M059J (cell line): ENCODE results near the gene ZBTB34. TPM values are rescaled to one million over a fixed set of nuclear protein-coding genes. Genes with fewer than 3 reads are reported as not detected.
"Not testable (repeated sequence)": the region's sequence is repeated elsewhere in the genome, so short reads cannot be mapped to it uniquely, and the experiment has no call there.

Experiments used
- DNase-seq: peaks from one replicate; pipeline ENCODE4 v3.0.0-alpha.2; 2012; ENCODE audit warnings: low read depth
- total RNA-seq: library from RNA; depleted of rRNA; stranded (reverse); fragments of >200 nt; shearing (Covaris generic); gene quantifications from 2 replicates; pipeline ENCODE4 v1.2.3, GENCODE V29; 2014; rRNA removed

ZBTB34 gene
- 1.9 and 4.3 TPM in 2 replicates for total RNA-seq

DNA sequence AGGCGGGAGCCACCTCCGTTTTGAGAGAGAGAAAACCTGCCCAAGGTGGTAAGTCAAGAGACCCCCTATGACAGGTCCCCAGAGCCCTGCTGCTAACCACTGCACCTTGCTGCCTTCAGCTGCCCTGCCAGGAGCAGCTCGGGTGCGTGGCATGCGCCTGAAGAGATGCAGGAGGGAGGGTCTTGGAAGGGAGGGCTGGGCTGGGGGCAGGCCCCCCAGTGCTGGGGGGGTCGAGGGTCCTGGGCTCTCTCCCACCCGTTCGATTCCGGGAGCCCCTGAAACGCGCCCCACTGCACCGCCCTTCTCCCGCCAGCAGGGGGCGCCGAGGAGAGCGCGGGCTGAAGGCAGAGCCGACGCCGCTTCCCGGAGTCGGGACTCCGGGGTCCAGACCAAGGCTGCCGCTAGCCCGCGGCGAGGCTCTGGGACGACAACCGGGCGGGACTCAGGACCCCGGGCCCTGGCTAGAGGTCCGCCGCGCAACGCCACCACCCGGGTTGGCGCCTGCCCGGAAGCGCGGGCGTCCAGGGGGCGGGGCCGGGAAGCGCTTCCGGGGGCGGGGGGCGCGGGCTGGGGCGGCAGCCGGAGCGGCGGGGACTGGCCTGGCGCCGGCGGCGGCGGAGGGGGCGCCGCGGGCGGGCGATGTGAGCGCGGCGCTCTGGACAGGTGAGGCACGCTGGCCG, at the start of gene ZBTB34:
Gene ZBTB34 (plus strand): TSS at position 563 of the 680 bp plus-strand sequence. CDS start 18,761 bp downstream, outside the sequence.
- DNase-seq = peak; percentile 48

DNA sequence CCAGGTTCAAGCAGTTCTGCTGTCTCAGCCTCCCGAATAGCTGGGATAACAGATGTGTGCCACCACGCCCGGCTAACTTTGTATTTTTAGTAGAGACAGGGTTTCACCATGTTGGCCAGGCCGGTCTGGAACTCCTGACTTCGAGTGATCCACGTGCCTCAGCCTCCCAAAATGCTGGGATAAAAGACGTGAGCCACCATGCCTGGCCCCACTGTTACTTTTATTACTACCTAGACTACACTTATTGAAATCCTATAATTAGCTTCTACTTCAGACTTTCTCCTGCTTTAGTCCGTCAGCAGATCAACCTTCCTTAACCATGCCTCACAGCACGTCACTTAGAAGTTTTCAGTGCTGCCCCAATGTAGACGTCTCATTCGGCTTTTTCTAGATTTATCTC, 47.4 kb upstream of the ZBTB34 start:
- no peak for DNase-seq

- DNase-seq = no peak
Measured at GRCh38 chr9:126814091-126814490, 46.3 kb upstream of the ZBTB34 start.

- DNase-seq = not testable (repeated sequence)
Measured at GRCh38 chr9:126817615-126818014, 42.8 kb upstream of the ZBTB34 start.

DNA sequence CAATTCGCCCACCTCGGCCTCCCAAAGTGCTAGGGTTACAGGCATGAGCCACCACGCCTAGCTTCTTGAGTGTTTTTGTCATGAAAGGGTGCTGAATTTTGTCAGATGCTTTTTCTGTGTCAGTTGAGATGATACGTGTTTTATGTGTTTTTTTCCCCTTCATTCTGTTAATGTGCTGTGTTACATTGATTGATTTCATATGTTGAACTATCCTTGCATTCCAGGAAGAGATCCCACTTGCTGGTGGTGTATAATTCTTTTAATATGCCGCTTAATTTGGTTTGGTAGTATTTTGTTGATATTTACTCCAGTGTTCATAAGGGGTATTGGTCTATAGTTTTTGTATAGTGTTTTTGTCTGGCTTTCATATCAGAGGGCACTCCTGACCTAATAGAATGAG, 42.0 kb upstream of the ZBTB34 start:
- no peak for DNase-seq

- DNase-seq = no peak
Measured at GRCh38 chr9:126819482-126819881, 41.0 kb upstream of the ZBTB34 start.

DNA sequence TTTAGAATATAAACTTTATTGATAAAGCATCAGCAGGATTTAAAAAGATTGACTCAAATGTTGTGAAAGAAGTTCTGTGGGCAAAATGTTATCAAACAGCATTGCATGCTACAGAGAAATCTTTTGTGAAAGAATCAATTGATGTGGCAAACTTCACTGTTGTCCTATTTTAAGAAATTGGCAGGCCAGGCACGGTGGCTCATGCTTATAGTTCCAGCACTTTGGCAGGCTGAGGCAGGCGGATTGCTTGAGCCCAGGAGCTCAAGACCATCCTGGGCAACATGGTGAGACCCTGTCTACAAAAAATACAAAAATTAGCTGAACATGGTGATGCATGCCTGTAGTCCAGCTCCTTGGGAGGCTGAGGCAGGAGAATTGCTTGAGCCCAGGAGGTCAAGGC, 38.2 kb upstream of the ZBTB34 start:
- DNase-seq = no peak

- no peak for DNase-seq
Measured at GRCh38 chr9:126822873-126823272, 37.6 kb upstream of the ZBTB34 start.

DNA sequence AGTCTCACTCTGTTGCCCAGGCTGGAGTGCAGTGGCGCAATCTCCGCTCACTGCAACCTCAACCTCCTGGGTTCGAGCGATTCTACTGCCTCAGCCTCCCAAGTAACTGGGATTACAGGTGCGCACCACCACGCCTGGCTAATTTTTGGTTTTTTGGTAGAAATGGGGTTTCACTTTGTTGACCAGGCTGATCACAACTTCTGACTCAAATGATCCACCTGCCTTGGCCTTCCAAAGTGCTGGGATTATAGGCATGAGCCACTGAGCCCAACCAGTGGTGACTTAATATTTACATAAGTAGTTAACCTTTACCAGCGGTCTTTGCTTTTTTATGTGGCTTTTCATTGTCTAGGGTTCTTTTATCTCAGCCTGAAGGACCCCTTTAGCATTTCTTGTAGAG, 36.4 kb upstream of the ZBTB34 start:
- not testable (repeated sequence) for DNase-seq

GRCh38 chr9:126827227-126827626, 33.2 kb upstream of the ZBTB34 start:
- no peak for DNase-seq

DNA sequence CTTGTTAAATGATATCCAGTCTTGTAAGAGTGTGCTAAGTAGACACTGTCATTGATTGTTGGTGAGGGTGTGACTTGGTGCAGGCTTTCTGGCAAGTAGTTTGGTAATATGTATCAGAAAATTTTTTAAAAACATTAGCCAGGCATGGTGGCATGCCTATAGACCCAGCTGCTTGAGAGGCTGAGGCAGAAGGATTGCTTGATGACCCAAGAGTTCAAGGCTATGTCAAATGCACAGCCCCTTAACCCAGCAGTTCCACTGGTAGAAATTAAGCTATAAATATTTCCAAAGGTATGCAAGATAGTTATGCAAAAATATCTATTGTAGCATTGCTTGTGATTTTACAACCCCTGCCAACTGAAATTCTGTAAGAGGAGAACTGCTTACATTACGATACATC, 31.4 kb upstream of the ZBTB34 start:
- DNase-seq = no peak

DNA sequence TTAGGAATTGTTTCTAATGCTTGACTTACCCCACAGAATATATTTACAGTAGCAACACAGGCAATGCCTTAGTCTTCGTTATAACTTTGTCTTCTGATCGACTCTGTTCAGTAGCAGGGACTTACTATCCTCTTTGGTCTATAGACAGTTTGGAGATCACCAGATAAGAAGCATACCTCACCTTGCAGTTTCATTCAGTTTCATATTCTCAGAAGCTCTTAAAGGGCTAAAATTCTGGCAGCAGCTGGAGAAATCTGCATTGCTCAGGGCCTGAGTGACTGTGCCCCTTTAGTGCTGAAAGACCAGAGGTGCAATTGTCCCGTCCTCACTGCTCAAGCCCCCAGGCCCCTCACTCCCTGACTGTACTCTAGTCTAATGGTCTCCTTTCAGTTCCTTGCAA, 29.6 kb upstream of the ZBTB34 start:
- no peak for DNase-seq

DNA sequence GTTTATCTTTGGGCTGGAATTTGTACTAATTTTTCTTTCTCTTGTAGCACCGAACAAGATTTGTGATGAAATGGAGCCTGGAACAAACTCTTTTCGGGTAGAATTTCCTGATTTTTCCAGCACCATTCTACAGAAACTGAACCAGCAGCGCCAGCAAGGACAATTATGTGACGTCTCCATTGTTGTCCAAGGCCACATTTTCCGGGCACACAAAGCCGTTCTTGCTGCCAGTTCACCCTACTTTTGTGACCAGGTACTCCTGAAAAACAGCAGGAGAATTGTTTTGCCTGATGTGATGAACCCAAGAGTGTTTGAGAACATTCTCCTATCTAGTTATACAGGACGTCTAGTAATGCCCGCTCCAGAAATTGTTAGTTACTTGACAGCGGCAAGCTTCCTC, 28.0 kb upstream of the ZBTB34 start:
- DNase-seq = no peak

DNA sequence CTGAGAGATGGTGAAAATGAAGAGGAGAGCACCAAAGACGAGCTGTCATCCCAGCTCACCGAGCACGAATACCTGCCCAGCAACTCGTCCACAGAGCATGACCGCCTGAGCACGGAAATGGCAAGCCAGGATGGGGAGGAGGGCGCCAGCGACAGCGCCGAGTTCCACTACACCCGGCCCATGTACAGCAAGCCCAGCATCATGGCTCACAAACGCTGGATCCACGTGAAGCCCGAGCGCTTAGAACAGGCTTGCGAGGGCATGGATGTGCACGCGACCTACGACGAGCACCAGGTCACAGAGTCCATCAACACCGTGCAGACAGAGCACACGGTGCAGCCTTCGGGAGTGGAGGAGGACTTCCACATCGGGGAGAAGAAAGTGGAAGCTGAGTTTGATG, 27.4 kb upstream of the ZBTB34 start:
- DNase-seq = no peak

DNA sequence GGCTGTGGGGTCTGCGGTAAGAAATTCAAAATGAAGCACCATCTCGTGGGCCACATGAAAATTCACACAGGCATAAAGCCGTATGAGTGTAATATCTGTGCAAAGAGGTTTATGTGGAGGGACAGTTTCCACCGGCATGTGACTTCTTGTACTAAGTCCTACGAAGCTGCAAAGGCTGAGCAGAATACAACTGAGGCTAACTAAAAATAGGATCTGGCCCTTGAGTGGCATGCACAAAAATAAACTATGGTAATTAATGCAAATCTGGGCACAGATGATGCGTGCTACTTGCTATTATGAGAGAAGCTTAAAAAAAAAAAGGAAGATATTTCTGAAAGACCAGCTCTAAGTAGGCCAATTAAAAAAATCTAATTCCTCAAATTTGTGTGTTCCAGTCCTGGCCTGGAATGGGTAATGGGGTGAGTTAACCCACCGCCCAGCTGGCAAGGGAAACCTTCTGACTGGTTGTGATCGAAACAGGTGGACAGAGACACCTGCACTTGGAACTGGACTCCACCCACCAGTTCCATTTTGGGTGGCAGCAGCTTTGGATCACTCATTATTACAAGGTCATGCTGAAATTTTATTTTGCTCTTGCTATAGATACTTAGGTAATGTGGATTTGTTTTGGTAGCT, 26.6 kb upstream of the ZBTB34 start:
- no peak for DNase-seq

DNA sequence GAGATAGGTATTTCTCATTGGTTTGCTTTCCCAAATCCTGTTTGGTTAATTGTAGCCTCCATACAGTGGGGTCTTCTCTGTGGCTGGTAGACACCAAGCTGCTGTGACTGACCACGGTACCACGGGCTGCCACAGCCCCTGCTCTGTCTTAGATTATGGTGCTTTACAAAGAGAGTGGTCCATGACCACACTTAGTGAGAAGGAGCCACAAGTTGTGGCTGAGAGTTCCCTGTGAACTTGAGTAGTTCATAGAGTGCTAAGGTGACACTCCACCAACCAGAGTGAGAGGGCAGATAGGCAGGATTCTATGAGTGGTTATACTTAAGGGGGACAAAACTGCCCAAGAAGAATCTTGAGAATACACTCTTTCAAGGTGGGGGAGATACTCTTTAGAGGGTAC, 25.8 kb upstream of the ZBTB34 start:
- no peak for DNase-seq

DNA sequence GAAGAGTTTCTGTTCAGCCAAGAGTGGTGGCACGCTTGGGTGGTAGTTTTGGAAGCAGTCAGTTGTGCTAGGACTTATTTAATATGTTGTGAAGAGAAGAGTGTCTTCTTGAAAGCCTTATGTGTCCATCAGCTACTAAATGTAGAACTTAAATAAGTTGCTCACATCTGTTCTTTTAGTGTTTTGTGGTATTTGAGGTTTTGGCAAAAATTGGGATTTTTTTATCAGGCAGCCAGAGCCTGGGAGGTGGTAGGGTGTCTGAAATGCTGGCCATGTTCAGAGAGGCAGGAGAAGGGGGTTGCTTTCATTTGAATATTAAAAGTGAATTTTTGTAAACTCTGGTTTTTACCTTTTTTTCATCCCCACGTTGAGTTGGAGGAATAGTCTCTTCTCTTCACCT, 24.2 kb upstream of the ZBTB34 start:
- DNase-seq = no peak

DNA sequence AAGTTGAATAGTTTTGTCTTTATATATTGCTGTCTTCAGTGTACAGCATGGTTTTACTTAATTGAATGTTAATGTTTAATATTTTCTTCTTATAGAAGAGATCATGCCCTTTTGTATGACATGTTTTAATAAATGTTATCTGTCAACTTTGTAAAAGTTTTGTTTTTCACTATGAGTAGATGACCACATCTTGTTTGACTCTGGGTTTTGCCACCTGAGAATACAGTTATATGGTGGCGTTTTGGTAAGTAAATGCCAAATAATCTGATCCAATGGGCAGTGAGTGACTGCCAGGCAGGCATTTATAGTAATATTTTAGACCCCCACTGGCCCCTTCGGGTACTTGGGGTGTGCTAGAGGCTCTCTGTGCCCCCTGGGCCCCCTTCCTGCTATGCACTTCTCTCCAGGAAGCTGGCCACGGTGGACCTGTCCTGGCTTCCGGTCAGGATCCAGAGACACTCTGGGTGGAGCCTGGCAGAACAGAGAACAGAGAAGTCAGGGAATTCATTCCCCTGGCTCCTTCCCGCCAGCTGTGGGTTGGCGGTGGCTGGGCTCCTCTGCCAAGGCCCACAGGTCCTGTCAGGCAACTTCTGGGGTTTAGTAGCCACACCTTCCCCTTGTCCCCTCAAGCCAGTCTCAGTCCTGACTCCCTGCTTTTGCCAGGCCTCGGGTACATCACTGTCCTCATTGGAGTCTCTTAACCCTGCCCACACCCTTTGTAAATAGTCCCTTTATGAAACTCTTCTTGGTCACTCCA, 22.2 kb upstream of the ZBTB34 start:
- no peak for DNase-seq

DNA sequence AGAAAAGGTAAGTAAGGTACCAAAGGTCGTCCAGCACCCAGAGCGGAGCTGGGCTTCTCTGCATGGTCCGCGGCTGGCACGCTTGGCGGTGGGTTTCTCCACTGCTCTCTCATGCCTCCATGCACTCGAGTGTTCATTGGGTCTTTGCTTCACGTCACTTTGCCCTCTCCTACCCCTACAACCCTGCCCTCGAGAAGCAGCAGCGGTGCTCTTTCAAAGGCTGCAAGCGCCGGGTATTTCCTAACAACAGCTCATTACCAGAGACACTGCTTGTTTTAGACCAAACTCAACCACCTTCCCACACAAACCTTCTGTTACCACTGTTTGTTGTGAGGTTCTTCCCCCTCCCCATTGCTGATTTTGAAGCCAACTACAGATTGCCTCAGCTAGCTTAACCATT, 21.5 kb upstream of the ZBTB34 start:
- no peak for DNase-seq

DNA sequence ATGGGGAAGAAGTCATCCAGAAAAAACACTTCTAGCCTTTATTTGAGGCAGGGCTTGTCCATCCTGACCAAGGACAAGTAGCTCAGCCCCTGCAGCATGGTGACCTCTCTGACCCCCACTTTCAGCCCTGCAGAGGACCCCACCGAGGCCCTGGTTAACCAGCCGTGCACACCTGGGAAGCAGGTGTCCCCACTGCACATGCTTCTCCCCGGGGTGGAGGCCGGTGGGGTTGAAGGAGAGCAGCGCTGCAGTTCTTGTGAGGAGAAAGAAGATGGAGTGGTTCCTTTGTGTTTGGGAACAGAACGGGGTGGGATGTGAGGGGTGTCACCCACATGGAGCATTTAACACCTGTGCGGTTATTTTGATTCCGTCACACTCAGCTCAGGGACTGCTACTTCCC, 21.1 kb upstream of the ZBTB34 start:
- no peak for DNase-seq

- no peak for DNase-seq
Measured at GRCh38 chr9:126842220-126842842, 18.1 kb upstream of the ZBTB34 start.

DNA sequence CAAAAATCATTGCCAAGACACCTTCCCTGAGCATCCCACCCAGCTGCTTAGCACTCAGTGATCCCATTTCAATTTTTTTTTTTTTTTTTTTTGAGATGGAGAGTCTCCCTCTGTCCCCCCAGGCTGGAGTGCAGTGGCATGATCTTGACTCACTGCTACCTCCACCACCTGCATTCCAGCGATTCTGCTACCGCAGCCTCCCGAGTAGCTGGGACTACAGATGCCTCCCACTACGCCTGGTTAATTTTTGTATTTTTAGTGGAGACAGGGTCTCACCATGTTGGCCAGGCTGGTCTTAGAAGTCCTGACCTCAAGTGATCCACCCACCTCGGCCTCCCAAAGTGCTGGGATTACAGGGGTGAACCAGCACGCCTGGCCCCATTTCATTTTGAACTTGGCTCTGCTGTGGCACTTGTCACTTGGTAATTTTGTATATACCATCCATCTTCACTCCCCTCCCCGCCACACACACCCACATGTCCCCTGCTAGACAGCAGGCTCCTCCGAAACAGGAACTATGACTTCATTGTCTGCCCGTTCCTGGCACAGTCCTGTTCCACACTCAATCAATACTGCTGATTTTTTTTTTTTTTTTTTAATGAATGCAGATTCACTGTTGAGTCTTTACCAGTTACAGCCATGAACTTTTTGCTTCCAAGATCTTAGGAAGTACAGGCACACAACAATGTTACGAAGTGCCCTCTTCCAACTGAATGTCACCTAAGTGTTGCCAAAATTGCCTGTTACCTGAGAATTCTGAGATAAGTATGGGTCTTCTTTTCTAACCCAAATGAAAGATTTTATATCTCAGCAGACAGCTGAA, 17.3 kb upstream of the ZBTB34 start:
- no peak for DNase-seq
